ENCODE results near the gene INTS14.

INTS14 gene

GRCh38 chr15:65631503-65631902, 20.6 kb upstream of the INTS14 start:
- Histone ChIP-seq H3K4me3 (ENCODE audit: insufficient read length, low read depth) (no peak overlapping the region), H3K9ac (ENCODE audit: insufficient read length, low read depth) (no peak overlapping the region), H3K27me3 (ENCODE audit: insufficient read depth, insufficient read length) (no peaks in the 10 kb centered on the region), H3K9me3 (ENCODE audit: insufficient read depth, low read length) (no peaks in the 10 kb centered on the region), H3K4me1 (ENCODE audit: insufficient read depth, insufficient read length) (no peaks in the 10 kb centered on the region), H3K36me3 (ENCODE audit: insufficient read depth, insufficient read length, low read length) (no peaks in the 10 kb centered on the region)
- TF ChIP-seq YY1 (IDR thresholded peaks at IDR 0.05; ENCODE audit: insufficient read depth, insufficient read length) (no peak), ZNF274 (IDR thresholded peaks at IDR 0.05; ENCODE audit: low read depth, low read length) (no peak), SUZ12 (IDR thresholded peaks at IDR 0.05; ENCODE audit: extremely low read depth, insufficient read depth, insufficient read length) (no peak)
- DNase-seq (ENCODE audit: low read depth, low spot score): no peak

GRCh38 chr15:65630760-65631159, 19.8 kb upstream of the INTS14 start:
- H3K36me3 ChIP-seq (ENCODE audit: insufficient read depth, insufficient read length, low read length): peaks cover 3% of the 10 kb centered on the region
- no peak for DNase-seq (ENCODE audit: low read depth, low spot score)
- H3K4me1 ChIP-seq (ENCODE audit: insufficient read depth, insufficient read length): no peaks in the 10 kb centered on the region
- TF ChIP-seq SUZ12 (IDR thresholded peaks at IDR 0.05; ENCODE audit: extremely low read depth, insufficient read depth, insufficient read length): no peak
- no peak for TF ChIP-seq YY1 (IDR thresholded peaks at IDR 0.05; ENCODE audit: insufficient read depth, insufficient read length)
- TF ChIP-seq ZNF274 (IDR thresholded peaks at IDR 0.05; ENCODE audit: low read depth, low read length): no peak
- H3K9ac ChIP-seq (ENCODE audit: insufficient read length, low read depth): no peak overlapping the region
- no peaks in the 10 kb centered on the region for H3K9me3 ChIP-seq (ENCODE audit: insufficient read depth, low read length)
- H3K27me3 ChIP-seq (ENCODE audit: insufficient read depth, insufficient read length): no peaks in the 10 kb centered on the region
- no peak overlapping the region for H3K4me3 ChIP-seq (ENCODE audit: insufficient read length, low read depth)

- Histone ChIP-seq H3K4me3 (ENCODE audit: insufficient read length, low read depth) (no peak overlapping the region), H3K4me1 (ENCODE audit: insufficient read depth, insufficient read length) (no peaks in the 10 kb centered on the region), H3K9ac (ENCODE audit: insufficient read length, low read depth) (no peak overlapping the region), H3K9me3 (ENCODE audit: insufficient read depth, low read length) (no peaks in the 10 kb centered on the region), H3K36me3 (ENCODE audit: insufficient read depth, insufficient read length, low read length) (peaks cover 8% of the 10 kb centered on the region), H3K27me3 (ENCODE audit: insufficient read depth, insufficient read length) (no peaks in the 10 kb centered on the region)
- no peak for DNase-seq (ENCODE audit: low read depth, low spot score)
- TF ChIP-seq SUZ12 (IDR thresholded peaks at IDR 0.05; ENCODE audit: extremely low read depth, insufficient read depth, insufficient read length) (no peak), YY1 (IDR thresholded peaks at IDR 0.05; ENCODE audit: insufficient read depth, insufficient read length) (no peak), ZNF274 (IDR thresholded peaks at IDR 0.05; ENCODE audit: low read depth, low read length) (no peak)
Observed at GRCh38 chr15:65629548-65629947, 18.6 kb upstream of the INTS14 start.

- no peaks in the 10 kb centered on the region for H3K4me1 ChIP-seq (ENCODE audit: insufficient read depth, insufficient read length)
- no peak for TF ChIP-seq YY1 (IDR thresholded peaks at IDR 0.05; ENCODE audit: insufficient read depth, insufficient read length)
- TF ChIP-seq ZNF274 (IDR thresholded peaks at IDR 0.05; ENCODE audit: low read depth, low read length): no peak
- TF ChIP-seq SUZ12 (IDR thresholded peaks at IDR 0.05; ENCODE audit: extremely low read depth, insufficient read depth, insufficient read length): no peak
- no peak overlapping the region for H3K9ac ChIP-seq (ENCODE audit: insufficient read length, low read depth)
- no peaks in the 10 kb centered on the region for H3K27me3 ChIP-seq (ENCODE audit: insufficient read depth, insufficient read length)
- no peak for DNase-seq (ENCODE audit: low read depth, low spot score)
- H3K9me3 ChIP-seq (ENCODE audit: insufficient read depth, low read length): no peaks in the 10 kb centered on the region
- peaks cover 12% of the 10 kb centered on the region for H3K36me3 ChIP-seq (ENCODE audit: insufficient read depth, insufficient read length, low read length)
- H3K4me3 ChIP-seq (ENCODE audit: insufficient read length, low read depth): no peak overlapping the region
Observed at GRCh38 chr15:65626856-65627255, 15.9 kb upstream of the INTS14 start.

- TF ChIP-seq YY1 (IDR thresholded peaks at IDR 0.05; ENCODE audit: insufficient read depth, insufficient read length) (no peak), SUZ12 (IDR thresholded peaks at IDR 0.05; ENCODE audit: extremely low read depth, insufficient read depth, insufficient read length) (no peak), ZNF274 (IDR thresholded peaks at IDR 0.05; ENCODE audit: low read depth, low read length) (no peak)
- Histone ChIP-seq H3K4me3 (ENCODE audit: insufficient read length, low read depth) (no peak overlapping the region), H3K36me3 (ENCODE audit: insufficient read depth, insufficient read length, low read length) (peaks cover 12% of the 10 kb centered on the region), H3K9ac (ENCODE audit: insufficient read length, low read depth) (no peak overlapping the region), H3K27me3 (ENCODE audit: insufficient read depth, insufficient read length) (no peaks in the 10 kb centered on the region), H3K9me3 (ENCODE audit: insufficient read depth, low read length) (no peaks in the 10 kb centered on the region), H3K4me1 (ENCODE audit: insufficient read depth, insufficient read length) (no peaks in the 10 kb centered on the region)
- DNase-seq (ENCODE audit: low read depth, low spot score): no peak
Observed at GRCh38 chr15:65623103-65623502, 12.2 kb upstream of the INTS14 start.

GRCh38 chr15:65621638-65622037, 10.7 kb upstream of the INTS14 start, which contains the start of gene SLC24A1:
TSS of gene SLC24A1 (plus strand) at chr15:65621938. CDS start at chr15:65624081, 2,143 bp downstream.
- no peak for TF ChIP-seq ZNF274 (IDR thresholded peaks at IDR 0.05; ENCODE audit: low read depth, low read length)
- TF ChIP-seq SUZ12 (IDR thresholded peaks at IDR 0.05; ENCODE audit: extremely low read depth, insufficient read depth, insufficient read length): no peak
- no peak for TF ChIP-seq YY1 (IDR thresholded peaks at IDR 0.05; ENCODE audit: insufficient read depth, insufficient read length)
- Histone ChIP-seq H3K4me1 (ENCODE audit: insufficient read depth, insufficient read length) (no peaks in the 10 kb centered on the region), H3K9ac (ENCODE audit: insufficient read length, low read depth) (no peak within 1 kb of the TSS), H3K36me3 (ENCODE audit: insufficient read depth, insufficient read length, low read length) (peaks cover 12% of the 10 kb centered on the region), H3K27me3 (ENCODE audit: insufficient read depth, insufficient read length) (no peaks in the 10 kb centered on the region), H3K9me3 (ENCODE audit: insufficient read depth, low read length) (no peaks in the 10 kb centered on the region), H3K4me3 (ENCODE audit: insufficient read length, low read depth) (no peak within 1 kb of the TSS)
- no peak for DNase-seq (ENCODE audit: low read depth, low spot score)

GRCh38 chr15:65620833-65621232, 9.9 kb upstream of the INTS14 start:
- no peak for TF ChIP-seq SUZ12 (IDR thresholded peaks at IDR 0.05; ENCODE audit: extremely low read depth, insufficient read depth, insufficient read length)
- TF ChIP-seq YY1 (IDR thresholded peaks at IDR 0.05; ENCODE audit: insufficient read depth, insufficient read length): no peak
- TF ChIP-seq ZNF274 (IDR thresholded peaks at IDR 0.05; ENCODE audit: low read depth, low read length): no peak
- Histone ChIP-seq H3K9me3 (ENCODE audit: insufficient read depth, low read length) (no peaks in the 10 kb centered on the region), H3K27me3 (ENCODE audit: insufficient read depth, insufficient read length) (no peaks in the 10 kb centered on the region), H3K9ac (ENCODE audit: insufficient read length, low read depth) (no peak overlapping the region), H3K4me3 (ENCODE audit: insufficient read length, low read depth) (no peak overlapping the region), H3K36me3 (ENCODE audit: insufficient read depth, insufficient read length, low read length) (peaks cover 10% of the 10 kb centered on the region), H3K4me1 (ENCODE audit: insufficient read depth, insufficient read length) (no peaks in the 10 kb centered on the region)
- no peak for DNase-seq (ENCODE audit: low read depth, low spot score)
